HepG2 (cell line): ENCODE measurements around the gene NFKBIZ. TPM values are rescaled to one million over a fixed set of nuclear protein-coding genes. Genes with fewer than 3 reads are reported as not detected.

Source experiments
- CBX1 ChIP-seq: IDR thresholded peaks from one replicate; pipeline ENCODE4 v1.6.1; 2016; ENCODE audit warnings: antibody characterized with exemption, low read depth
- DR1 ChIP-seq: sonication (generic); formaldehyde crosslinking; IDR thresholded peaks from 2 replicates; pipeline ENCODE4 v1.8.0; 2021; ENCODE audit warnings: mild to moderate bottlenecking, missing genetic modification reagents, inconsistent platforms
- FLYWCH1 ChIP-seq: sonication (generic); formaldehyde crosslinking; IDR thresholded peaks from 2 replicates; pipeline ENCODE4 v1.8.1; 2023; ENCODE audit warnings: mild to moderate bottlenecking, missing genetic modification reagents
- GATAD1 ChIP-seq: IDR thresholded peaks from 2 replicates; pipeline ENCODE4 v1.6.1; 2016; ENCODE audit warnings: missing genetic modification reagents, missing compliant biosample characterization
- HDAC2 ChIP-seq: sonication (generic); formaldehyde crosslinking; IDR thresholded peaks from 2 replicates; pipeline ENCODE4 v1.4.0; 2020; ENCODE audit warnings: missing genetic modification reagents
- JUND ChIP-seq: sonication (generic); formaldehyde crosslinking; IDR thresholded peaks from 2 replicates; pipeline ENCODE4 v1.8.0; 2022; ENCODE audit warnings: mild to moderate bottlenecking, missing genetic modification reagents
- MYPOP ChIP-seq: sonication (generic); formaldehyde crosslinking; IDR thresholded peaks from 2 replicates; pipeline ENCODE4 v1.8.1; 2023; ENCODE audit warnings: mild to moderate bottlenecking, moderate library complexity, missing genetic modification reagents
- SIN3A ChIP-seq: IDR thresholded peaks from 2 replicates; pipeline ENCODE4 v1.6.1; 2011; ENCODE audit warnings: low read depth, mild to moderate bottlenecking, control low read depth, low read length, borderline replicate concordance
- SMYD3 ChIP-seq: sonication (generic); formaldehyde crosslinking; IDR thresholded peaks from 2 replicates; pipeline ENCODE4 v1.8.1; 2023; ENCODE audit warnings: mild to moderate bottlenecking, missing genetic modification reagents
- TRIM22 ChIP-seq: fragments of 450-650 bp; IDR thresholded peaks from 2 replicates; pipeline ENCODE4 v1.6.1; 2017
- ZBTB20 ChIP-seq: sonication (generic); formaldehyde crosslinking; IDR thresholded peaks from 2 replicates; pipeline ENCODE4 v1.8.1; 2023; ENCODE audit warnings: missing genetic modification reagents, low read depth, mild to moderate bottlenecking, borderline replicate concordance
- ZNF275 ChIP-seq: sonication (generic); formaldehyde crosslinking; IDR thresholded peaks from 2 replicates; pipeline ENCODE4 v1.8.0; 2022; ENCODE audit warnings: missing genetic modification reagents, mild to moderate bottlenecking, inconsistent platforms, borderline replicate concordance
- ZNF407 ChIP-seq: sonication (generic); formaldehyde crosslinking; IDR thresholded peaks from one replicate; pipeline ENCODE4 v1.5.1; 2020; ENCODE audit warnings: mild to moderate bottlenecking, missing genetic modification reagents; ENCODE audit errors: not compliant biosample characterization
- ZNF496 ChIP-seq: sonication (generic); formaldehyde crosslinking; IDR thresholded peaks from 2 replicates; pipeline ENCODE4 v1.8.1; 2023; ENCODE audit warnings: mild to moderate bottlenecking, moderate library complexity, missing genetic modification reagents; ENCODE audit not compliant: insufficient replicate concordance
- ZNF550 ChIP-seq: sonication (generic); formaldehyde crosslinking; IDR thresholded peaks from 2 replicates; pipeline ENCODE4 v1.4.0; 2020; ENCODE audit warnings: mild to moderate bottlenecking, missing genetic modification reagents, borderline replicate concordance
- ZNF597 ChIP-seq: sonication (generic); formaldehyde crosslinking; IDR thresholded peaks from 2 replicates; pipeline ENCODE4 v1.5.0; 2020; ENCODE audit warnings: missing genetic modification reagents
- ZNF780A ChIP-seq: sonication (generic); formaldehyde crosslinking; IDR thresholded peaks from 2 replicates; pipeline ENCODE4 v1.8.0; 2022; ENCODE audit warnings: mild to moderate bottlenecking, missing genetic modification reagents, moderate library complexity
- polyA plus RNA-seq, 8 experiments: library from polyadenylated mRNA; depleted of rRNA in 3 of 8; stranded (reverse) in 7 of 8; unstranded in 1 of 8; fragments of >200 nt; fragmentation: Illumina TruSeq in 4 of 8; extraction: Trizol in 4 of 8; gene quantifications; 2 replicates each; pipeline versions ENCODE4 v1.2.1 to v1.2.3, GENCODE V29; 2011 to 2016; ENCODE audit warnings: low read depth in 4 of 8, missing spikeins in 1 of 8, mixed read lengths in 1 of 8; ENCODE audit not compliant: insufficient read depth in 1 of 8
- total RNA-seq, 5 experiments: library from RNA; depleted of rRNA; stranded (reverse); fragments of >200 nt; fragmentation: Illumina TruSeq; extraction: Trizol; gene quantifications; 2 replicates each; pipeline ENCODE4 v1.2.3, GENCODE V29; 2016; ENCODE audit warnings: low read depth in 1 of 5

The NFKBIZ gene
- total and polyA plus RNA-seq, 2 of the 13 experiments (the other 11 are each of a cell fraction or from before 2014, with no cell fraction given): 25.9 to 60.6 TPM

- TF ChIP-seq ZNF597 (CRISPR knock-in tag) (no peak), HDAC2 (CRISPR knock-in tag) (peak; percentile 37), MYPOP (CRISPR knock-in tag) (no peak), ZBTB20 (CRISPR knock-in tag) (no peak), ZNF275 (CRISPR knock-in tag) (no peak), ZNF407 (CRISPR knock-in tag) (no peak), TRIM22 (no peak), ZNF550 (no peak), ZNF496 (CRISPR knock-in tag) (no peak), ZNF780A (CRISPR knock-in tag) (no peak), CBX1 (no peak), SMYD3 (no peak), GATAD1 (CRISPR knock-in tag) (no peak), DR1 (CRISPR knock-in tag) (no peak), FLYWCH1 (CRISPR knock-in tag) (no peak), SIN3A (no peak), JUND (CRISPR knock-in tag) (no peak)
Measured at GRCh38 chr3:101848326-101848725, 988 bp upstream of the NFKBIZ start (continued).
